Neural progenitor cell (in vitro differentiated cells): ENCODE data around the gene UBE2L6. TPM values are rescaled to one million over a fixed set of nuclear protein-coding genes. Genes with fewer than 3 reads are reported as not detected.
A peak's percentile ranks its signal among the peaks of the same experiment; 100 is the strongest.

Source experiments
- DNase-seq: peaks from one replicate; pipeline ENCODE4 v3.0.0-alpha.2; 2016; ENCODE audit warnings: low spot score
- H2AFZ ChIP-seq: fragments of 200-600 bp; sonication (generic); replicated peaks from 2 replicates; pipeline ENCODE4 v1.6.1; 2016; ENCODE audit warnings: antibody characterized with exemption
- H3F3A ChIP-seq: fragments of 200-600 bp; sonication (generic); 2 replicates; pipeline ENCODE4 v1.6.1; 2016; ENCODE audit warnings: antibody characterized with exemption, low read depth
- H3K27ac ChIP-seq: fragments of 200-600 bp; sonication (generic); 2 replicates; pipeline ENCODE4 v1.5.1; 2016; ENCODE audit warnings: mild to moderate bottlenecking
- H3K27me3 ChIP-seq: fragments of 200-600 bp; sonication (generic); 2 replicates; pipeline ENCODE4 v1.6.1; 2016; ENCODE audit warnings: mild to moderate bottlenecking, moderate library complexity
- H3K36me3 ChIP-seq: fragments of 200-600 bp; sonication (generic); 2 replicates; pipeline ENCODE4 v1.5.1; 2016
- H3K4me1 ChIP-seq: fragments of 200-600 bp; sonication (generic); 2 replicates; pipeline ENCODE4 v1.6.1; 2016; ENCODE audit warnings: mixed run types
- H3K4me2 ChIP-seq: fragments of 200-600 bp; sonication (generic); 2 replicates; pipeline ENCODE4 v1.6.1; 2016
- H3K4me3 ChIP-seq: fragments of 200-600 bp; sonication (generic); 2 replicates; pipeline ENCODE4 v1.5.1; 2016
- H3K79me2 ChIP-seq: fragments of 200-600 bp; sonication (generic); 2 replicates; pipeline ENCODE4 v1.6.1; 2016; ENCODE audit warnings: low read depth
- H3K9ac ChIP-seq: fragments of 200-600 bp; sonication (generic); 2 replicates; pipeline ENCODE4 v1.6.1; 2016
- H3K9me3 ChIP-seq: fragments of 200-600 bp; sonication (generic); 2 replicates; pipeline ENCODE4 v1.5.1; 2016; ENCODE audit warnings: low read depth
- H4K20me1 ChIP-seq: fragments of 200-600 bp; sonication (generic); 2 replicates; pipeline ENCODE4 v1.6.1; 2016; ENCODE audit warnings: low read depth
- H3K27ac Mint-ChIP-seq: 3 replicates; pipeline ENCODE4 v1.8.0; 2021; ENCODE audit warnings: mixed read lengths
- H3K27me3 Mint-ChIP-seq: 2 replicates; pipeline ENCODE4 v1.8.0; 2022; ENCODE audit warnings: low read depth, mild to moderate bottlenecking, inconsistent platforms, moderate library complexity, mixed read lengths; ENCODE audit not compliant: insufficient read depth
- H3K36me3 Mint-ChIP-seq: 3 replicates; pipeline ENCODE4 v1.8.0; 2021; ENCODE audit warnings: mixed read lengths
- H3K4me1 Mint-ChIP-seq: 3 replicates; pipeline ENCODE4 v1.8.0; 2021; ENCODE audit warnings: mixed read lengths
- H3K4me3 Mint-ChIP-seq: 3 replicates; pipeline ENCODE4 v1.8.0; 2021; ENCODE audit warnings: mild to moderate bottlenecking, moderate library complexity, mixed read lengths
- H3K9me3 Mint-ChIP-seq: 3 replicates; pipeline ENCODE4 v1.8.0; 2020; ENCODE audit warnings: mixed read lengths
- EZH2 ChIP-seq: fragments of 200-600 bp; sonication (generic); IDR thresholded peaks from 2 replicates; pipeline ENCODE4 v1.6.1; 2017; ENCODE audit warnings: antibody characterized with exemption, mild to moderate bottlenecking, moderate library complexity
- EZH2phosphoT487 ChIP-seq: fragments of 200-600 bp; sonication (generic); IDR thresholded peaks from 2 replicates; pipeline ENCODE4 v1.6.1; 2017; ENCODE audit warnings: antibody characterized with exemption
- total RNA-seq: library from RNA; depleted of rRNA; stranded (reverse); fragments of >200 nt; gene quantifications from 2 replicates; pipeline ENCODE4 v1.2.3, GENCODE V29; 2015; ENCODE audit warnings: low replicate concordance
- TF ChIP-seq, protein P1 (sequence below): fragments of 200-600 bp; sonication (generic); IDR thresholded peaks from 2 replicates; pipeline ENCODE4 v1.5.1; 2017; ENCODE audit warnings: antibody characterized with exemption, mild to moderate bottlenecking

UBE2L6 gene
- total RNA-seq, 1 donor from 2014 or later, result 76.2 TPM

DNA sequence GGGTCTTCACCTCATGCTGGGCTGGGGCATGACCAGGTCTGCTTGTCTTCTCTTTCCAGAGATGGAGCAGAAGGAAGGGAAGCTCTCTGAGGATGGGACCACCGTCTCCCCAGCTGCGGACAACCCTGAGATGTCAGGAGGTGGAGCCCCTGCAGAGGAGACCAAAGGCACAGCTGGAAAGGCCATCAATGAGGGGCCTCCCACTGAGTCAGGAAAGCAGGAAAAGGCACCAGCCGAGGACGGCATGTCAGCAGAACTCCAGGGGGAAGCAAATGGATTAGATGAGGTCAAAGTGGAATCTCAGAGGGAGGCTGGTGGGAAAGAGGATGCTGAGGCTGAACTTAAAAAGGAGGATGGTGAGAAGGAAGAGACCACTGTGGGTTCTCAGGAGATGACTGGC, 24.9 kb downstream of the UBE2L6 start:
- TF ChIP-seq, protein P1, sequence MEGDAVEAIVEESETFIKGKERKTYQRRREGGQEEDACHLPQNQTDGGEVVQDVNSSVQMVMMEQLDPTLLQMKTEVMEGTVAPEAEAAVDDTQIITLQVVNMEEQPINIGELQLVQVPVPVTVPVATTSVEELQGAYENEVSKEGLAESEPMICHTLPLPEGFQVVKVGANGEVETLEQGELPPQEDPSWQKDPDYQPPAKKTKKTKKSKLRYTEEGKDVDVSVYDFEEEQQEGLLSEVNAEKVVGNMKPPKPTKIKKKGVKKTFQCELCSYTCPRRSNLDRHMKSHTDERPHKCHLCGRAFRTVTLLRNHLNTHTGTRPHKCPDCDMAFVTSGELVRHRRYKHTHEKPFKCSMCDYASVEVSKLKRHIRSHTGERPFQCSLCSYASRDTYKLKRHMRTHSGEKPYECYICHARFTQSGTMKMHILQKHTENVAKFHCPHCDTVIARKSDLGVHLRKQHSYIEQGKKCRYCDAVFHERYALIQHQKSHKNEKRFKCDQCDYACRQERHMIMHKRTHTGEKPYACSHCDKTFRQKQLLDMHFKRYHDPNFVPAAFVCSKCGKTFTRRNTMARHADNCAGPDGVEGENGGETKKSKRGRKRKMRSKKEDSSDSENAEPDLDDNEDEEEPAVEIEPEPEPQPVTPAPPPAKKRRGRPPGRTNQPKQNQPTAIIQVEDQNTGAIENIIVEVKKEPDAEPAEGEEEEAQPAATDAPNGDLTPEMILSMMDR, result no peak
- TF ChIP-seq EZH2phosphoT487 (no peak), EZH2 (no peak)
- H3K9me3 Mint-ChIP-seq, result no peaks in the 10 kb centered on the region
- peaks cover 2% of the 10 kb centered on the region for H3F3A ChIP-seq
- DNase-seq, result no peak
- H3K4me3 Mint-ChIP-seq, result no peak overlapping the region
- H3K4me1 ChIP-seq, result peaks cover 13% of the 10 kb centered on the region
- no peaks in the 10 kb centered on the region for H3K79me2 ChIP-seq
- peaks cover 5% of the 10 kb centered on the region for H3K27me3 Mint-ChIP-seq
- no peak overlapping the region for H3K9ac ChIP-seq
- no peaks in the 10 kb centered on the region for H3K36me3 Mint-ChIP-seq
- H2AFZ ChIP-seq, result no peak overlapping the region
- peak overlapping the region; percentile 4 for H3K27ac Mint-ChIP-seq
- no peak overlapping the region for H3K4me3 ChIP-seq
- no peaks in the 10 kb centered on the region for H4K20me1 ChIP-seq
- H3K4me2 ChIP-seq, result no peak overlapping the region
- H3K27ac ChIP-seq, result no peak overlapping the region
- H3K4me1 Mint-ChIP-seq, result peaks cover 13% of the 10 kb centered on the region
- H3K36me3 ChIP-seq, result no peaks in the 10 kb centered on the region
- no peaks in the 10 kb centered on the region for H3K27me3 ChIP-seq
- H3K9me3 ChIP-seq, result no peaks in the 10 kb centered on the region

DNA sequence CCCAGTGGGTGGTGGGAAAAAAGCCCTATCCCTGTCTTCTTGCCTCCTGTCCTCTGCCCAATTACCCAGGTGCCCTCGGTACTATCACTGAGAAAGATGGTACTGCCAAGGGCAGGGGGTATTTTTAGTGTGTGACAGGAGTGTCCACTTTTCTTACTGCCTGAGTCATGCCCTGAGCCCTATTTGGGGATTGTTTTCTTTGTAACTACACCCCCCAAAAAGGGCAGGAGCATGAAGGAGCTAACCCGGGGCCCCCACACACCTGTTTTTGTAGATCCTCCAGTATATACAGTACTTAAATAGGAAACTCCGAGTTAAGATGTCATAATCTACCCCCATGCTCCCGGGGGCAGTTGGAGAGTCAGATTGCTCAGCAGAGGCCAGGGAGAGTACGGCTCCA, 26.3 kb downstream of the UBE2L6 start:
- no peak overlapping the region for H3K4me2 ChIP-seq
- H3K4me1 ChIP-seq, result peaks cover 26% of the 10 kb centered on the region
- H3K27me3 Mint-ChIP-seq, result peaks cover 3% of the 10 kb centered on the region
- no peak overlapping the region for H3K9ac ChIP-seq
- no peak overlapping the region for H3K4me3 Mint-ChIP-seq
- H3K27me3 ChIP-seq, result no peaks in the 10 kb centered on the region
- H3F3A ChIP-seq, result peaks cover 13% of the 10 kb centered on the region
- H3K36me3 Mint-ChIP-seq, result no peaks in the 10 kb centered on the region
- H3K79me2 ChIP-seq, result no peaks in the 10 kb centered on the region
- TF ChIP-seq, protein P1, result no peak
- TF ChIP-seq EZH2 (no peak), EZH2phosphoT487 (no peak)
- no peak for DNase-seq
- H3K27ac ChIP-seq, result no peak overlapping the region
- no peaks in the 10 kb centered on the region for H3K36me3 ChIP-seq
- no peaks in the 10 kb centered on the region for H3K9me3 ChIP-seq
- H3K27ac Mint-ChIP-seq, result no peak overlapping the region
- H3K4me3 ChIP-seq, result no peak overlapping the region
- H3K4me1 Mint-ChIP-seq, result peaks cover 12% of the 10 kb centered on the region
- H3K9me3 Mint-ChIP-seq, result no peaks in the 10 kb centered on the region
- no peaks in the 10 kb centered on the region for H4K20me1 ChIP-seq
- H2AFZ ChIP-seq, result no peak overlapping the region

DNA sequence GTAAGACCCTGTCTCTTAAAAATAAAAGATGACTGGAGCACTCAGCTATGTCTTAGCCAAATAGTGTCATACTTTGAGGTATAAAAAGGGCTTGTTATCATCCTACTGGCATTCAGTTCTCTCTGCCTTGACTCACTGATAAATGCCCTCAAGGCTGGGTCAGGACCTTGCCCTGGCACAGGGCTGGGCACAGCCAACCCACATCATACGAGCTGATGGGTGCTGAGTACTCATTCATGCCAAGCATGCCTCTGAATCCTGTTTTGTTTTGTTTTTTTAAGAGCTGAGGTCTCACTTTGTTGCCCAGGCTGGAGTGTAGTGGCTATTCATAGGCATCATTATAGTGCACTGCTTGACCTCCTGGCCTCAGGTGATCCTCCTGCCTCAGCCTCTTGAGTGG, 28.1 kb downstream of the UBE2L6 start:
- Histone ChIP-seq H2AFZ (no peak overlapping the region), H3K9me3 (no peaks in the 10 kb centered on the region), H3K4me3 (no peak overlapping the region), H3K9ac (no peak overlapping the region), H3K4me2 (no peak overlapping the region), H3K79me2 (no peaks in the 10 kb centered on the region), H3K27me3 (peaks cover 2% of the 10 kb centered on the region), H3K36me3 (no peaks in the 10 kb centered on the region), H3K27ac (no peak overlapping the region), H4K20me1 (no peaks in the 10 kb centered on the region), H3K4me1 (peaks cover 26% of the 10 kb centered on the region), H3F3A (peaks cover 13% of the 10 kb centered on the region)
- no peak overlapping the region for H3K27ac Mint-ChIP-seq
- H3K27me3 Mint-ChIP-seq, result peaks cover 3% of the 10 kb centered on the region
- TF ChIP-seq EZH2 (no peak), EZH2phosphoT487 (no peak)
- TF ChIP-seq, protein P1, result no peak
- H3K4me1 Mint-ChIP-seq, result peaks cover 12% of the 10 kb centered on the region
- no peaks in the 10 kb centered on the region for H3K9me3 Mint-ChIP-seq
- no peak for DNase-seq
- no peak overlapping the region for H3K4me3 Mint-ChIP-seq
- no peaks in the 10 kb centered on the region for H3K36me3 Mint-ChIP-seq
